SK-MEL-5 (cell line): ENCODE measurements around the gene DMPK. TPM values are rescaled to one million over a fixed set of nuclear protein-coding genes. Genes with fewer than 3 reads are reported as not detected.

Experiments used
- DNase-seq: peaks from one replicate; pipeline ENCODE4 v3.0.0-alpha.2; 2016; ENCODE audit warnings: low read depth, low spot score
- in situ Hi-C: cut with HindIII; loops from 2 replicates; pipeline ENCODE4 v1.10.0; 2016; ENCODE audit warnings: low sequenced_read_pairs, high pct_unique_total_duplicates, low pct_unique_long_range_greater_than_20kb
- polyA plus RNA-seq, 2 experiments: library from polyadenylated mRNA; depleted of rRNA; stranded (reverse); fragments of >200 nt; gene quantifications; 2 replicates each; pipeline ENCODE4 v1.2.3, GENCODE V29; 2015
- total RNA-seq: library from RNA; depleted of rRNA; stranded (reverse); fragments of >200 nt; shearing (Covaris generic); gene quantifications from 2 replicates; pipeline ENCODE4 v1.2.3, GENCODE V29; 2014; rRNA removed

Gene DMPK
- total RNA-seq, result 3.1 and 5.1 TPM in 2 replicates
- polyA plus RNA-seq (2015; cell fraction: cytosol; rRNA removed), result 12.3 and 18.7 TPM in 2 replicates
- polyA plus RNA-seq (2015; cell fraction: nucleus; rRNA removed), result 96.4 and 111 TPM in 2 replicates

GRCh38 chr19:45782162-45782691 is at the start of gene DMPK:
TSS of gene DMPK (minus strand) at chr19:45782490. CDS start at chr19:45782352, 138 bp downstream.
- in situ Hi-C loops, result no loop called here
- DNase-seq, result no peak

GRCh38 chr19:45828945-45829344 is 46.7 kb upstream of the DMPK start:
- DNase-seq, result no peak
- in situ Hi-C loops, result no loop called here

GRCh38 chr19:45828523-45828922 is 46.2 kb upstream of the DMPK start:
- no peak for DNase-seq
- in situ Hi-C loops, result no loop called here

- no peak for DNase-seq
- in situ Hi-C loops, result no loop called here
Measured at GRCh38 chr19:45827459-45828093, 45.3 kb upstream of the DMPK start.

GRCh38 chr19:45826934-45827333 is 44.6 kb upstream of the DMPK start:
- in situ Hi-C loops, result no loop called here
- DNase-seq, result no peak

- no peak for DNase-seq
- in situ Hi-C loops, result no loop called here
Measured at GRCh38 chr19:45825917-45826893, 43.9 kb upstream of the DMPK start.

GRCh38 chr19:45825263-45825605 is 42.9 kb upstream of the DMPK start:
- in situ Hi-C loops, result no loop called here
- DNase-seq, result no peak

GRCh38 chr19:45824531-45825262 is 42.4 kb upstream of the DMPK start:
- in situ Hi-C loops, result no loop called here
- DNase-seq, result no peak

GRCh38 chr19:45824041-45824471 is 41.8 kb upstream of the DMPK start:
- no peak for DNase-seq
- in situ Hi-C loops, result no loop called here

- in situ Hi-C loops, result no loop called here
- DNase-seq, result no peak
Measured at GRCh38 chr19:45823182-45823581, 40.9 kb upstream of the DMPK start.

- DNase-seq, result no peak
- in situ Hi-C loops, result no loop called here
Measured at GRCh38 chr19:45822716-45823115, 40.4 kb upstream of the DMPK start.

GRCh38 chr19:45821570-45821969 is 39.3 kb upstream of the DMPK start:
- in situ Hi-C loops, result no loop called here
- DNase-seq, result no peak

GRCh38 chr19:45821103-45821521 is 38.8 kb upstream of the DMPK start:
- in situ Hi-C loops, result no loop called here
- DNase-seq, result no peak

- no peak for DNase-seq
- in situ Hi-C loops, result no loop called here
Measured at GRCh38 chr19:45820413-45821102, 38.3 kb upstream of the DMPK start.

- no peak for DNase-seq
- in situ Hi-C loops, result no loop called here
Measured at GRCh38 chr19:45819769-45820168, 37.5 kb upstream of the DMPK start.

- no peak for DNase-seq
- in situ Hi-C loops, result no loop called here
Measured at GRCh38 chr19:45817725-45818301, 35.5 kb upstream of the DMPK start.
